Upper lobe of right lung (tissue), 1 donor: ENCODE results near the gene ASGR1. TPM values are rescaled to one million over a fixed set of nuclear protein-coding genes. Genes with fewer than 3 reads are reported as not detected.
A peak's percentile ranks its signal among the peaks of the same experiment; 100 is the strongest.
"Not testable (repeated sequence)": the region's sequence is repeated elsewhere in the genome, so short reads cannot be mapped to it uniquely, and the experiment has no call there.

ENCODE experiments used
- ATAC-seq: fragments of 200-7000 bp; cut with Tn5 transposase; one replicate; pipeline ENCODE4 v1.9.1; 2020; ENCODE audit warnings: mild to moderate bottlenecking, moderate library complexity
- DNase-seq: peaks from one replicate; pipeline ENCODE4 v3.0.0-alpha.2; 2020
- H3K27ac ChIP-seq: fragments of 200-600 bp; one replicate; pipeline ENCODE4 v1.8.0; 2022
- H3K27me3 ChIP-seq: fragments of 200-600 bp; one replicate; pipeline ENCODE4 v1.8.0; 2022; ENCODE audit warnings: mild to moderate bottlenecking
- H3K36me3 ChIP-seq: fragments of 200-600 bp; one replicate; pipeline ENCODE4 v1.8.0; 2022
- H3K4me1 ChIP-seq: fragments of 200-600 bp; one replicate; pipeline ENCODE4 v1.8.0; 2022
- H3K4me3 ChIP-seq: fragments of 200-600 bp; one replicate; pipeline ENCODE4 v1.8.0; 2022; ENCODE audit warnings: mild to moderate bottlenecking
- H3K9me3 ChIP-seq: fragments of 200-600 bp; one replicate; pipeline ENCODE4 v1.8.0; 2022
- intact Hi-C: fragments of 100-400 bp; cut with DNase I; formaldehyde crosslinking; loops from one replicate; pipeline ENCODE4 v1.11.0; 2022
- total RNA-seq: library from RNA; stranded (reverse); fragmentation: NEBNext Ultra II Directional; extraction: Animal tissue kit (Norgen Biotek cat#: 25700); gene quantifications from one replicate; pipeline ENCODE4 v1.2.1, GENCODE V29; 2021
- TF ChIP-seq, protein P1 (sequence below): fragments of 200-600 bp; IDR thresholded peaks from one replicate; pipeline ENCODE4 v1.8.0; 2022; ENCODE audit warnings: antibody characterized with exemption
- donor health status: DM: no; HTN: yes; CAD: no; lungs with severe emphysema.

The ASGR1 gene
- total RNA-seq, 1 donor from 2014 or later, result 4.3 TPM

DNA sequence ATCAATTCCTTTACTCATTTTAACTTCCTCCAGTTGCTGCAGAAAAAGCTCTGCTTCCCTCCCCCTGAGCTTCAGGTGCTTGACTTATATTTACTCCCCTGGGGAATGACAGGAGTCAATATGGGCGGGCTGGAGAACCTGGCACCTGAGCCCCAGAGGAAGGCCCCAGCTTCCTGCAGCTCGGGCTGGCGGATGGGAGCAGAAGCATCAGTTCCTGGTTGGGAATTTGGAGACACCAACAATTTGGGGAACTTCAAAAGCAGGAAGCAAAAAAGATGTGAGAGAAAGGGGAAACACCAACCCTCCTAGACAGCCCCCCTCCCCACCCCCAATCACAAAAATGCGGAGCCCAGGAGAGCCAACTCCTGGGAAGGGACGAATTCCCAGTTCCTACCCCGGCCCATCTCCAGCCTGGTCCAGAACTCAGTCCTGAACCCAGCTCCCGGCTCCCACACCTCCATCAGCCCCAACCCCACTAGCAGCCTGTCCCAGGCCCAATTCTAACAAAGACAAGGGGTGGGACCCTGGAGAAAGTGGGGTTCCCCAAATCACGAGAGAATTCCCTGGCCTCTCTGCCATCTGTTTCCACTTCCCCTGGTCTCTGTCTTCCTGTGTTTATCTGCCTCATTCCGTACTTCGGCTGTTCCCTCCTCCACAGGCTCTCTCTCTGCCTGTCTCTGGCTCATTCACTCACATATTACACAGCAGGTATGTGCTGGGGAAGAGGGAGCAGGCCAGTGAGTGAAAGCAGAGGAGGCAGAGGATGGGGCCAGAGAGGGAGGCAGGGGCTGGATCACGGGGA is 48.3 kb downstream of the ASGR1 start:
- DNase-seq (no peak), ATAC-seq (peak; percentile 19)
- H3K4me1 ChIP-seq, result no peaks in the 10 kb centered on the region
- H3K9me3 ChIP-seq, result no peaks in the 10 kb centered on the region
- TF ChIP-seq, protein P1, sequence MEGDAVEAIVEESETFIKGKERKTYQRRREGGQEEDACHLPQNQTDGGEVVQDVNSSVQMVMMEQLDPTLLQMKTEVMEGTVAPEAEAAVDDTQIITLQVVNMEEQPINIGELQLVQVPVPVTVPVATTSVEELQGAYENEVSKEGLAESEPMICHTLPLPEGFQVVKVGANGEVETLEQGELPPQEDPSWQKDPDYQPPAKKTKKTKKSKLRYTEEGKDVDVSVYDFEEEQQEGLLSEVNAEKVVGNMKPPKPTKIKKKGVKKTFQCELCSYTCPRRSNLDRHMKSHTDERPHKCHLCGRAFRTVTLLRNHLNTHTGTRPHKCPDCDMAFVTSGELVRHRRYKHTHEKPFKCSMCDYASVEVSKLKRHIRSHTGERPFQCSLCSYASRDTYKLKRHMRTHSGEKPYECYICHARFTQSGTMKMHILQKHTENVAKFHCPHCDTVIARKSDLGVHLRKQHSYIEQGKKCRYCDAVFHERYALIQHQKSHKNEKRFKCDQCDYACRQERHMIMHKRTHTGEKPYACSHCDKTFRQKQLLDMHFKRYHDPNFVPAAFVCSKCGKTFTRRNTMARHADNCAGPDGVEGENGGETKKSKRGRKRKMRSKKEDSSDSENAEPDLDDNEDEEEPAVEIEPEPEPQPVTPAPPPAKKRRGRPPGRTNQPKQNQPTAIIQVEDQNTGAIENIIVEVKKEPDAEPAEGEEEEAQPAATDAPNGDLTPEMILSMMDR, result no peak
- no peak overlapping the region for H3K4me3 ChIP-seq
- no peaks in the 10 kb centered on the region for H3K27me3 ChIP-seq
- H3K36me3 ChIP-seq, result no peaks in the 10 kb centered on the region
- intact Hi-C loops, result no loop called here
- no peak overlapping the region for H3K27ac ChIP-seq

- Histone ChIP-seq H3K4me1 (no peaks in the 10 kb centered on the region), H3K36me3 (no peaks in the 10 kb centered on the region), H3K27me3 (no peaks in the 10 kb centered on the region), H3K4me3 (no peak overlapping the region), H3K9me3 (no peaks in the 10 kb centered on the region), H3K27ac (no peak overlapping the region)
- intact Hi-C loops, result no loop called here
- DNase-seq, result no peak
- TF ChIP-seq, protein P1, result no peak
- no peak for ATAC-seq
Observed at GRCh38 chr17:7129311-7129710, 49.9 kb downstream of the ASGR1 start.

DNA sequence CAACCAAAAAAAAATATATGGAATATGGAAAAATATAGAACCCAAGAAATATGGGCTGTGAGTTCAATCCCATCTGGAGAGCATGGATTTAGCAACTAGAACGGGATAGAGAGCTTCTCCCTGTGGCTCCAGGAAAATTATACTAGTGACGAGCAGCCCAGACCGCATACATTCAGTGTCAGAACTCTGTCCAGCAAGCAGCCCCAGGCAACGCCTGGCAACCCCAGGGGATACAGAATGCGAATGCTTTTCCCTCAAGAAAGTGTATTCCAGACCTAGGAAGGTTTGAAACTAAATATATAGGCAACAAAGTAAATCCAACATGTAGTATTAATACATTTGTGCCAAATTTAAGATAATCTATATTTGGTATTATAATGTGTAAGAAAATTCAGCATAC is 51.0 kb downstream of the ASGR1 start:
- H3K4me3 ChIP-seq, result no peak overlapping the region
- H3K36me3 ChIP-seq, result no peaks in the 10 kb centered on the region
- peaks cover 7% of the 10 kb centered on the region for H3K27me3 ChIP-seq
- no peaks in the 10 kb centered on the region for H3K9me3 ChIP-seq
- TF ChIP-seq, protein P1, result no peak
- DNase-seq (no peak), ATAC-seq (no peak)
- intact Hi-C loops, result no loop called here
- no peaks in the 10 kb centered on the region for H3K4me1 ChIP-seq
- H3K27ac ChIP-seq, result no peak overlapping the region

- H3K27ac ChIP-seq, H3K9me3 ChIP-seq, intact Hi-C loops, H3K27me3 ChIP-seq, H3K36me3 ChIP-seq, H3K4me1 ChIP-seq, H3K4me3 ChIP-seq, DNase-seq, ATAC-seq: not testable (repeated sequence)
Observed at GRCh38 chr17:7127501-7127900, 51.7 kb downstream of the ASGR1 start.

- H3K4me3 ChIP-seq, H3K9me3 ChIP-seq, DNase-seq, ATAC-seq, H3K27ac ChIP-seq, H3K36me3 ChIP-seq, intact Hi-C loops, H3K4me1 ChIP-seq, H3K27me3 ChIP-seq: not testable (repeated sequence)
Observed at GRCh38 chr17:7126386-7126785, 52.8 kb downstream of the ASGR1 start.

- H3K4me3 ChIP-seq, result no peak overlapping the region
Observed at GRCh38 chr17:7124923-7125322, 54.2 kb downstream of the ASGR1 start.

More at GRCh38 chr17:7124923-7125322, 54.2 kb downstream of the ASGR1 start:
- peaks cover 7% of the 10 kb centered on the region for H3K27me3 ChIP-seq
- no peaks in the 10 kb centered on the region for H3K4me1 ChIP-seq
- H3K27ac ChIP-seq, result no peak overlapping the region
- H3K36me3 ChIP-seq, result no peaks in the 10 kb centered on the region
- ATAC-seq (no peak), DNase-seq (no peak)
- TF ChIP-seq, protein P1, result no peak
- intact Hi-C loops, result no loop called here
- no peaks in the 10 kb centered on the region for H3K9me3 ChIP-seq
